A549 (cell line): ENCODE results near the gene CXCL1. TPM values are rescaled to one million over a fixed set of nuclear protein-coding genes. Genes with fewer than 3 reads are reported as not detected.
A peak's percentile ranks its signal among the peaks of the same experiment; 100 is the strongest.

Source experiments
- ATAC-seq, 2 experiments: fragments of 200-7000 bp in 1 of 2; fragments of >200 bp in 1 of 2; cut with Nextera tagmentation in 1 of 2; cut with Tn5 transposase in 1 of 2; 3 replicates each; pipeline versions ENCODE4 v1.8.0 to v1.9.1; 2018 to 2020; ENCODE audit warnings: mild to moderate bottlenecking in 1 of 2, moderate library complexity in 1 of 2
- CTCF ChIA-PET: fragments of 300-600 bp; sonication (Branson Sonifier 250); formaldehyde crosslinking; extraction: SDS; loops from one replicate; lab custom pipeline; 2021; ENCODE audit warnings: antibody characterized with exemption, inconsistent platforms; lab: Yijun Ruan, JAX
- POLR2A ChIA-PET: fragments of 350-600 bp; formaldehyde crosslinking; extraction: SDS; loops from one replicate; lab custom pipeline; 2021; ENCODE audit warnings: antibody characterized with exemption, inconsistent platforms; lab: Yijun Ruan, JAX
- DNase-seq, 2 experiments: peaks; one replicate each; pipeline versions ENCODE4 v3.0.0 to v3.0.0-alpha.2; 2011 to 2016; ENCODE audit warnings: low read depth in 1 of 2, low spot score in 1 of 2
- FAIRE-seq: peaks from 2 replicates; lab custom pipeline; 2011; peaks lifted over from hg19 to GRCh38; lab: Jason Lieb, UNC
- H3K27ac ChIP-seq, 2 experiments: fragments of >200 bp; sonication (Bioruptor Twin); formaldehyde crosslinking; 3 replicates each; pipeline ENCODE4 v1.5.1; 2016 to 2017
- H3K4me1 ChIP-seq: fragments of >200 bp; sonication (Bioruptor Twin); formaldehyde crosslinking; 3 replicates; pipeline ENCODE4 v1.6.1; 2016
- H3K4me2 ChIP-seq: fragments of >200 bp; sonication (Bioruptor Twin); formaldehyde crosslinking; 3 replicates; pipeline ENCODE4 v1.6.1; 2016
- H3K4me3 ChIP-seq: fragments of >200 bp; sonication (Bioruptor Twin); formaldehyde crosslinking; 3 replicates; pipeline ENCODE4 v1.5.1; 2016
- H3K9me3 ChIP-seq: fragments of >200 bp; sonication (Bioruptor Twin); formaldehyde crosslinking; 3 replicates; pipeline ENCODE4 v1.6.1; 2016
- ATOH8 ChIP-seq: fragments of 250-450 bp; sonication (Bioruptor Pico); IDR thresholded peaks from 2 replicates; pipeline ENCODE4 v1.5.0; 2020; ENCODE audit warnings: low read depth, mild to moderate bottlenecking, moderate library complexity
- BHLHE40 ChIP-seq: IDR thresholded peaks from 2 replicates; pipeline ENCODE4 v1.6.1; 2012; ENCODE audit warnings: low read depth, low read length, inconsistent platforms
- CHD2 ChIP-seq: fragments of 150-350 bp; IDR thresholded peaks from 2 replicates; pipeline ENCODE4 v1.6.1; 2014; ENCODE audit warnings: low read length; ENCODE audit not compliant: partially characterized antibody
- E2F6 ChIP-seq: IDR thresholded peaks from 2 replicates; pipeline ENCODE4 v1.6.1; 2012; ENCODE audit warnings: low read depth, borderline replicate concordance
- EP300 ChIP-seq, 2 experiments: fragments of >200 bp; sonication (Bioruptor Twin); formaldehyde crosslinking; IDR thresholded peaks; 2 replicates in 1 of 2; 3 replicates in 1 of 2; pipeline ENCODE4 v1.6.1; 2016 to 2017
- FOSB ChIP-seq: fragments of 250-450 bp; sonication (Bioruptor Pico); IDR thresholded peaks from 2 replicates; pipeline ENCODE4 v1.5.0; 2020; ENCODE audit warnings: mild to moderate bottlenecking, moderate library complexity
- GATA3 ChIP-seq: IDR thresholded peaks from 2 replicates; pipeline ENCODE4 v1.6.1; 2012; ENCODE audit warnings: borderline replicate concordance
- HDAC2 ChIP-seq: fragments of 200-600 bp; sonication (generic); IDR thresholded peaks from 2 replicates; pipeline ENCODE4 v1.6.1; 2016
- HEYL ChIP-seq: fragments of 250-450 bp; sonication (Bioruptor Pico); IDR thresholded peaks from 2 replicates; pipeline ENCODE4 v1.8.0; 2021; ENCODE audit warnings: mild to moderate bottlenecking, moderate library complexity
- HOXA7 ChIP-seq: fragments of 250-450 bp; sonication (Bioruptor Pico); IDR thresholded peaks from 2 replicates; pipeline ENCODE4 v1.5.0; 2020; ENCODE audit warnings: mild to moderate bottlenecking, moderate library complexity
- HOXB5 ChIP-seq: fragments of 250-450 bp; sonication (Bioruptor Pico); IDR thresholded peaks from 2 replicates; pipeline ENCODE4 v1.5.0; 2020; ENCODE audit warnings: mild to moderate bottlenecking, moderate library complexity
- KDM5A ChIP-seq: fragments of 200-600 bp; sonication (generic); IDR thresholded peaks from 2 replicates; pipeline ENCODE4 v1.6.1; 2016; ENCODE audit warnings: antibody characterized with exemption, mild to moderate bottlenecking
- MYC ChIP-seq: IDR thresholded peaks from 2 replicates; pipeline ENCODE4 v1.6.1; 2012; ENCODE audit warnings: mild to moderate bottlenecking, inconsistent platforms, low read length, improper control_type of control experiment, borderline replicate concordance
- NR3C1 ChIP-seq: fragments of >200 bp; sonication (Bioruptor Twin); formaldehyde crosslinking; IDR thresholded peaks from 3 replicates; pipeline ENCODE4 v1.6.1; 2017
- PHF8 ChIP-seq: fragments of 200-600 bp; sonication (generic); IDR thresholded peaks from 2 replicates; pipeline ENCODE4 v1.6.1; 2016; ENCODE audit warnings: low read depth, mild to moderate bottlenecking, antibody characterized with exemption, moderate library complexity, borderline replicate concordance
- POLR2AphosphoS2 ChIP-seq: conservative IDR thresholded peaks from 2 replicates; pipeline ENCODE4 v1.6.1; 2012; ENCODE audit warnings: low read length, improper control_type of control experiment, inconsistent platforms
- RAD21 ChIP-seq, 2 experiments: fragments of >200 bp in 1 of 2; sonication (Bioruptor Twin) in 1 of 2; formaldehyde crosslinking in 1 of 2; IDR thresholded peaks in 1 of 2; conservative IDR thresholded peaks in 1 of 2; 2 replicates in 1 of 2; 3 replicates in 1 of 2; pipeline ENCODE4 v1.6.1; 2012 to 2018; ENCODE audit warnings: inconsistent platforms in 1 of 2
- RCOR1 ChIP-seq: fragments of 150-350 bp; IDR thresholded peaks from 2 replicates; pipeline ENCODE4 v1.6.1; 2014; ENCODE audit warnings: antibody characterized with exemption, low read length, low read depth
- REST ChIP-seq: fragments of 200-600 bp; sonication (generic); IDR thresholded peaks from 2 replicates; pipeline ENCODE4 v1.6.1; 2016; ENCODE audit warnings: antibody characterized with exemption, mild to moderate bottlenecking, moderate library complexity
- SMC3 ChIP-seq: fragments of >200 bp; sonication (Bioruptor Twin); formaldehyde crosslinking; IDR thresholded peaks from 3 replicates; pipeline ENCODE4 v1.6.1; 2018; ENCODE audit warnings: inconsistent platforms
- SREBF2 ChIP-seq: fragments of 450-650 bp; IDR thresholded peaks from 2 replicates; pipeline ENCODE4 v1.6.1; 2014; ENCODE audit warnings: mild to moderate bottlenecking, moderate library complexity
- TP53 ChIP-seq: fragments of 250-450 bp; sonication (Bioruptor Pico); IDR thresholded peaks from 2 replicates; pipeline ENCODE4 v1.5.0; 2021; ENCODE audit warnings: mild to moderate bottlenecking, moderate library complexity
- USF2 ChIP-seq: fragments of 450-650 bp; IDR thresholded peaks from 2 replicates; pipeline ENCODE4 v1.6.1; 2014; ENCODE audit warnings: antibody characterized with exemption
- ZSCAN20 ChIP-seq: fragments of 250-450 bp; sonication (Bioruptor Pico); IDR thresholded peaks from 2 replicates; pipeline ENCODE4 v1.8.0; 2022; ENCODE audit warnings: mild to moderate bottlenecking, moderate library complexity
- WGBS: methylation state at CpG from one replicate; pipeline ENCODE4 v1.1.6; 2017; ENCODE audit errors: missing lambda C conversion rate; 5-methylcytosine and 5-hydroxymethylcytosine counted together
- polyA plus RNA-seq, 4 experiments: library from polyadenylated mRNA; depleted of rRNA in 3 of 4; stranded (reverse); fragments of >200 nt; fragmentation: RNase III in 1 of 4; extraction: RNeasy Plus Mini Kit Qiagen cat#74134 plus additional on column Dnase treatment in 1 of 4; gene quantifications; 2 replicates in 3 of 4; 3 replicates in 1 of 4; pipeline ENCODE4 v1.2.3, GENCODE V29; 2011 to 2017

CXCL1 gene
- polyA plus RNA-seq, 2 of the 4 experiments (the other 2 are of a cell fraction) = 14.9 to 20.0 TPM

GRCh38 chr4:73864961-73865360 lies 4.2 kb upstream of the CXCL1 start (continued):
- no peak for TF ChIP-seq USF2
- TF ChIP-seq KDM5A = no peak
- TF ChIP-seq PHF8 = no peak
- TF ChIP-seq MYC = no peak
- TF ChIP-seq E2F6 = no peak
- TF ChIP-seq EP300 (IDR thresholded peaks at IDR 0.05) = no peak
- TF ChIP-seq HEYL (CRISPR knock-in tag) = no peak
- TF ChIP-seq POLR2AphosphoS2 = no peak
- no peak for TF ChIP-seq HOXA7 (CRISPR knock-in tag)

GRCh38 chr4:73865431-73866096 lies 3.6 kb upstream of the CXCL1 start:
- ATAC-seq (no peak), FAIRE-seq (no peak), DNase-seq (no peak)
- no peaks in the 10 kb centered on the region for H3K9me3 ChIP-seq
- no peak overlapping the region for H3K4me3 ChIP-seq
- POLR2A ChIA-PET = no interaction called here
- CTCF ChIA-PET = interaction anchor here (1.0 to 2.6 kb wide), 4 partner anchors 14 to 232 kb away, joined by 3 to 8 read pairs (median 4); no protein-coding TSS in a partner anchor
- peaks cover 27% of the 10 kb centered on the region; the same call in 2 of the 3 replicates for H3K4me1 ChIP-seq
- no peak overlapping the region for H3K4me2 ChIP-seq
- no peak overlapping the region for H3K27ac ChIP-seq
- WGBS = 76% methylated on average over 5 of the region's 5 CpGs
- TF ChIP-seq NR3C1 (no peak), SREBF2 (no peak), FOSB (CRISPR knock-in tag) (no peak), BHLHE40 (no peak), CHD2 (no peak)

- Histone ChIP-seq H3K4me1 (peaks cover 33% of the 10 kb centered on the region; the same call in 2 of the 3 replicates), H3K9me3 (no peaks in the 10 kb centered on the region), H3K4me2 (peak overlapping the region; percentile 42), H3K27ac (peak overlapping the region in 1 of 2 experiments; percentile 18; a peak in 1 of 6 replicates)
- ATAC-seq = no peak
- 15% methylated on average over 2 of the region's 2 CpGs for WGBS
- TF ChIP-seq USF2 = no peak
- no peak for TF ChIP-seq HOXB5 (CRISPR knock-in tag)
- no peak for TF ChIP-seq GATA3
- no peak for TF ChIP-seq KDM5A
- TF ChIP-seq, all 56 proteins: peak for 0
- FAIRE-seq (no peak), DNase-seq (no peak)
- ChIA-PET CTCF (interaction anchor here (1.5 to 2.6 kb wide), 2 partner anchors 53 to 232 kb away, joined by 3 to 8 read pairs; no protein-coding TSS in a partner anchor), POLR2A (no interaction called here)
- H3K4me3 ChIP-seq = no peak overlapping the region
Observed at GRCh38 chr4:73866246-73866645, 2.9 kb upstream of the CXCL1 start.

GRCh38 chr4:73867783-73868182 lies 1.4 kb upstream of the CXCL1 start:
- peak; percentile 32 to 68 for DNase-seq
- Histone ChIP-seq H3K4me1 (peaks cover 35% of the 10 kb centered on the region; the same call in 2 of the 3 replicates), H3K9me3 (no peaks in the 10 kb centered on the region), H3K4me2 (peak overlapping the region; percentile 92), H3K27ac (peak overlapping the region; percentile 96 to 97), H3K4me3 (peak overlapping the region; percentile 91; the same call in 2 of the 3 replicates)
- WGBS = 9% methylated on average over 3 of the region's 3 CpGs
- FAIRE-seq = no peak
- ATAC-seq = peak; percentile 35 to 43; a peak in 4 of 6 replicates
- POLR2A ChIA-PET = interaction anchor here (1.0 to 1.9 kb wide), 3 partner anchors 11 to 171 kb away, joined by 3 to 8 read pairs (median 3); partner anchors contain the start of gene CXCL3
- CTCF ChIA-PET = interaction anchor here (0.7 to 2.6 kb wide), 7 partner anchors 13 to 138 kb away, joined by 3 to 8 read pairs (median 4); no protein-coding TSS in a partner anchor
- TF ChIP-seq FOSB (CRISPR knock-in tag) = no peak
- no peak for TF ChIP-seq ATOH8 (CRISPR knock-in tag)
- no peak for TF ChIP-seq ZSCAN20 (CRISPR knock-in tag)
- no peak for TF ChIP-seq RCOR1
- TF ChIP-seq SMC3 = peak; percentile 41
- TF ChIP-seq HDAC2 = no peak
- no peak for TF ChIP-seq HOXA7 (CRISPR knock-in tag)
- no peak for TF ChIP-seq REST
- TF ChIP-seq RAD21 (conservative IDR thresholded peaks at IDR 0.05 in 1 of 2, IDR thresholded peaks at IDR 0.05 in 1 of 2) = peak in 1 of 2 experiments; percentile 48; a peak in 3 of 5 replicates
- no peak for TF ChIP-seq PHF8
- no peak for TF ChIP-seq TP53 (CRISPR knock-in tag)
- no peak for TF ChIP-seq MYC
